Measurements from ENCODE around the gene FOXJ1.
"Not testable (repeated sequence)": the region's sequence is repeated elsewhere in the genome, so short reads cannot be mapped to it uniquely, and the experiment has no call there.

Gene FOXJ1, protein sequence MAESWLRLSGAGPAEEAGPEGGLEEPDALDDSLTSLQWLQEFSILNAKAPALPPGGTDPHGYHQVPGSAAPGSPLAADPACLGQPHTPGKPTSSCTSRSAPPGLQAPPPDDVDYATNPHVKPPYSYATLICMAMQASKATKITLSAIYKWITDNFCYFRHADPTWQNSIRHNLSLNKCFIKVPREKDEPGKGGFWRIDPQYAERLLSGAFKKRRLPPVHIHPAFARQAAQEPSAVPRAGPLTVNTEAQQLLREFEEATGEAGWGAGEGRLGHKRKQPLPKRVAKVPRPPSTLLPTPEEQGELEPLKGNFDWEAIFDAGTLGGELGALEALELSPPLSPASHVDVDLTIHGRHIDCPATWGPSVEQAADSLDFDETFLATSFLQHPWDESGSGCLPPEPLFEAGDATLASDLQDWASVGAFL

DNA sequence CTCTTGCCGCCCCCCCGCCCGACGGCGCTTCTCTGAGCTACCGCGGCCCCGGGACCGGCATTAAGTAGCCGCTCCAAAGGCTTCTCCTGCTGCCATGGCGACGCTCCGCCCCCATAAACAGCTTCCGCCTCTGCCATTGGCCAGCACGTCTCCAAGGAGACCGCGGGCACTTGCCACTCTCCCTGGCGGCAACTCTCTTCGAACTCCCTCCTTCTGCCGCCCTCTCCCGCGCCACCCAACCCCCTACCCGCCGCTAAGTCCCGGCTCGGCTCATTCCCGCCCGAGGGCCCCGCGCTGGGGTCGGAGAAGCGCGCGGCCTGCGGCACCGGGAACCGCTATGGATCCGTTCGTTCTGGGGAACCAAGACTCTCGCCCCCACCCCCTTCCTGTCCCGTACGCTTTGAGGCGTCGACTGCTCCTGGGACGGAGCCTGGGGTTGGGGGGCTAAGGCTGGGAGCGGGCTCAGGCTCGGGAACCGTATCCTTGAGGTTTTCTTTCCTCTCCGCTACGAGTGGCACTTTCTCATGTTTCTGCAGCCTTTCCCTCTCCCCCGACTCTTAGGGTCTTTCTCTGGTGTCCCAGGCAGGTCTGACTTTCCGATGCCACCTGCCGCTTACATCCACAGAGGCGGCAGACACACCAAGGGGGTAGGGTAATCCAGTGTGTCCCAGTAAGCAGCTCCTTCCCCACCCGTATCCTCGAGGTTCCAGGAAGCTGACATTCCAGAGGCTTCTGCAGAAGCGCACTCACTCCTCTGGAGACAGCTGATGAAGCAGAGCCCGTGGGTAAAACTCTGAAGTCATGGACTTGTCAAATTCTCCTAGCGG lies at the start of gene FOXJ1:
TSS of gene FOXJ1 (minus strand) at position 34 of the 827 bp plus-strand sequence. CDS start 850 bp downstream, outside the sequence.
- peak; percentile 89 for DNase-seq

- DNase-seq: no peak
Measured at GRCh38 chr17:76189741-76190140, 48.7 kb upstream of the FOXJ1 start.

DNA sequence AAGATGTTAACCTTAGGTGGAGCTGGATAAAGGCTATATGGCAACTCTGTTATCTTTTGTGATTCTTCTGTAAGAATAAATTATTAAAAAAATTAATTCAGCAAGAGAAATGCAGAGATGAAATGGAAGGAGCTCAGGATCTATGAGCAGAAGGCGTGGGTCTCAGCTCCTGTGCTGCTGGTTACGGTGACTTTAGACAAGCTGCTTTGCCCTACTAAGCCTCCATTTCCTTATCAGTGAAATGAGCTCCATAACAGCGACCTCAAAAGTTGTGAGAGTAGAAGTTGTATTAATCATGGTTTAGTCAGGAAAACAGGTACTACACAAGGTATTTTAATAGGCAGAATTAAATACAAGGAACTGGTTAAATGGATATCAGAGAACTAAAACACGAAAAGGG lies 48.2 kb upstream of the FOXJ1 start:
- no peak for DNase-seq

DNA sequence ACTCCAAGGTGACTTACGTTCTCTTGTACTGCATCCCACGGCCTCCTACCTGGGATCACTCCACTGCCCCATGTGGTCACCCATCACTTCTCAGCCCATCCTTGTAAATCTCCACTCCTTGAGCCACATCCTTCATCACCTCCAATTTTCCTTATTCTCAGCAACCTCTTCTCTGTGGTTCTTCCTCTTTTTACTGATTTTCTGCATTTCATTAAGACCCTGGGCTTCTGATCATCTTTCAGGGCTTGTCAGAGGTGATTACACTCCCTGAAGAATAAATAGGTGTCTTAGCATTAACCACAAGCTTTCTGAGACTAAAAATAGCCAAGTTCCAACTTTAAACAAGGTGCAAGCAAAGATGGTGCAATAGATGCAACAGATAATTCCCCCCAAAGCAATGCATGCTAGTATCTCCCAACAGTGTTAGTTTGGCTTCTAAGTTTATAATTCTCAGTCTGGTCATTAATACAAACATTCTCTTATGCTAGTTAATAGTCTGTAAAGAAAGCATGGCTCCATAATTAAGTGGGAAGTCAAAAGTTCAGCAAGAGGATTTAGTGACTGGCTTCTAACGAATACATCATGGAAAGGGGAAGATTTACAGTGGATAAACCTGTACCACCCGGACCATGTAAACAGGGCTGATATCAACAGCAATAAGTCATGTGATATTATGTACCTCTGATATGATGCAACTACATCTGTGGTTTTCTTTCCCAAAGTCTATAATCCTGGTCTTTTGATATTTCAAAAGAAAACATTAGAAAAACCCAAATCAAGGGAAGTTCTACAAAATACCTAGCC lies 47.4 kb upstream of the FOXJ1 start:
- DNase-seq: no peak

GRCh38 chr17:76186774-76187173 lies 45.7 kb upstream of the FOXJ1 start:
- not testable (repeated sequence) for DNase-seq

DNA sequence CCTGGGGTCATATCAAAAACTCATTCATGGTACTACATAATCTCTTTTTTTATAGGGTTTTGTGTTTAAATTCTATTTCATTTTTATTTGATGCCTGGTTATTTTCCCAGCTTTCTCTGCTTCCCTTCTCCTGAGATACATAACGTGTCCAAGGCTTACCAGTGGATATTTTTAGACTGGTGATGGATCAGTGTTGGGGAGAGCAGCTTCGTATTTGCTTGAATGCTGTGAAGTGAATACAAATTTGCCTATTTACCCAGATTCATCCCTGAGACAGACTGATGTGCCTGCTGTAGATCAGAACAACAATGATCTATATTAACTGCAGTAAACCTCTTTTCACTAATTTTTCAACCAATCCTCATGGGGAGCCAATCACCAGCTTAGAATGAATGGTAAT lies 43.2 kb upstream of the FOXJ1 start:
- no peak for DNase-seq

DNA sequence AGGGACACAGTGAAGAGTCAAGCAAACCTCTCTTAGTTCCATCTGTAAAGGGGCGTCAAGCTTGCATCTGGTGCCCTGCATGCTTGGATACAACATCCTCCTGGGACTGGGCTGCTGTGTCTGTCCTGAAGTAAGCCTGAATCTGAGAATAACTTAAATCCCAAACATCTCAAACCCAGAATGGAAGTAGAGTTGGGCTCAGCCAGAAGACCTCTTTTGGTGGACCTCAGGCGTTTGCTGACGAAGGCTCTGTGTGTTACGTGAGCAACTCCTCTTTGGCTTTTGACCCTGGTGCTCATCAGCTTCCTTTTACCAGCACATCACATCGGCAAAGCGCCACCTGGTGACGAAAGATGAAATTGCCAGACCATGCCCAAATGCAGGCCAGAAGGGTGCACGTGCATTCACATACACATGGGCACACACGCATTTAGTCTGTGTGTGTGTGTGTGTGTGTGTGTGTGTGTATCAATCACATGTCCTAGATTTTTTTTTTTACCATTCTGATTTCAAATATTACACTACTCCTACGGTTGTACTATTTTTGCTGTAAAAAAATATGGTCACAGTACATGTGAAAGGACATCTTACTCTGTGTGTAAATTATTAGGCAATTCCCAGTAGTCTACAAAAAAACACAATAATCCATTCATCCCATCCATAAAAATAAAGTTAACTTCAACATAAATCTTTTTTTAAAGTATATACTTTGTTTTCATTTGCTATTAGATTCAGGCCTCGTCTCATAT lies 41.1 kb upstream of the FOXJ1 start:
- peak; percentile 63 for DNase-seq

- DNase-seq: no peak
Measured at GRCh38 chr17:76179496-76180467, 38.7 kb upstream of the FOXJ1 start.

DNA sequence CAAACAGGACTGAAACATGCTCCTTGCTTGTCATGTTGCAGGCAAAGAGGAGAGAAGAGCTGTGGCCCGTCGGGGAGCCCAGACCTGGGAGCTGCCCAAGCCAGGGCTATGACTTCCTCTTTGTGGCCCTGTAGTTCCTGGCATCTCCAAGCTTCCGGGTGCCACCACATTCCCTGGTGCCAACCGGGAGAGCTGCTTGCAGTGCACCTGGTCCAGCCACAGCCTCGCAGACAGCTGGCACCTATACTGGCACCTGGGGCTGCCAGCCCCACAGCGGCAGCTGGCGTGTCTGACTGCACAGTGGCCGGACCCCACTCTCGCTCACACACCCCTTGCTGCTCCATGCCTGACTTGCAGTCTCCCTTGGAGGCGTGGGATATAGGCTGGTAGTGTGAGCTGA lies 37.1 kb upstream of the FOXJ1 start:
- no peak for DNase-seq

GRCh38 chr17:76176701-76177574 lies 35.9 kb upstream of the FOXJ1 start:
- DNase-seq: no peak

- no peak for DNase-seq
Measured at GRCh38 chr17:76174037-76174436, 33.0 kb upstream of the FOXJ1 start.

DNA sequence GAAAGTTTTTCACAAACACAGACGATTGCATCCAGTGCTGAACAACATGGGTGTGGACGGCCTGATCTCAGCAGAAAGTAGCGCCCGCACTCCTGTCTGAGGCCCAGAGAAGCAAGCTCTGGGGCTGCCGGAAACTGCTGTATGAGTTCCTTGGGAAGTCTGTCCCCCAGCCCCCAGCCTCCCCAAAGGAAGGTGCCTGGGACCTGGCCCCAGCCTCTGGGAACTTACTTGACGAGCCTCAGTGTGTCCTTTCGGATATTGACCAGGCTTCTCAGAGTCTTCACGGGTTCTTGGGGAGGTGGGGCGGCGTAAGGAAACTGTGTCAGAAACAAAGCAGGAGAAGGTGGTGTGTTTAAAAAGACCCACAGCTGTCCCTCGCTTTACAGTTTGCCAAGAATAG lies 32.4 kb upstream of the FOXJ1 start:
- DNase-seq: no peak

DNA sequence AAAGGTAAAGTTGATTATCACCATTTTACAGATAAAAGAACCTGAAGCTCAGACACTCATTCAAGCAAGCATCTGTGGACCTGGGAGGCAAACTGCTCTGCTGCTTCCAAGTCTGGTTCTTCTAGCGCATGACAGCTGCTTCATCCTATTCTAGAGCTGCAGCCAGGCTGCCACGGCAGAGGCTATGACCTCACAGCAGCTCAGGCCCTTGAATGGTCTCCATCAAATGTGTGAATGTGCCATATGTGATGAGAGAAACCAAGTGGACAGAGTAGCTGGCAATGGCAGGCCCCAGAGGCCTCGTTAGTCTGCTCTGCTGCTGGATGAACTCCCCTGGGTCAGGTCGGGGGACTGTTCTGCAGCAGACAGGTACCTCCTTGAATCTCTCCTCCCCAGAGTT lies 30.7 kb upstream of the FOXJ1 start:
- no peak for DNase-seq

- no peak for DNase-seq
Measured at GRCh38 chr17:76170114-76170513, 29.1 kb upstream of the FOXJ1 start.

GRCh38 chr17:76166906-76167305 lies 25.9 kb upstream of the FOXJ1 start:
- DNase-seq: no peak

GRCh38 chr17:76166168-76166567 lies 25.1 kb upstream of the FOXJ1 start:
- no peak for DNase-seq

GRCh38 chr17:76164331-76164730 lies 23.3 kb upstream of the FOXJ1 start:
- no peak for DNase-seq

GRCh38 chr17:76163919-76164318 lies 22.9 kb upstream of the FOXJ1 start:
- no peak for DNase-seq

- DNase-seq: no peak
Measured at GRCh38 chr17:76161619-76162266, 20.7 kb upstream of the FOXJ1 start.

Data from NCI-H1048 (cell line).